Astrocyte of the spinal cord (primary cell): Measurements from ENCODE around the gene RLBP1.

Experiments used
- DNase-seq: peaks from one replicate; pipeline ENCODE4 v3.0.0; 2011; ENCODE audit warnings: low read depth, low spot score
- H3K4me3 ChIP-seq: 2 replicates; pipeline ENCODE4 v1.5.1; 2011; ENCODE audit warnings: low read depth, mild to moderate bottlenecking, low read length, moderate library complexity
- in situ Hi-C: cut with HindIII; loops from 2 replicates; pipeline ENCODE4 v1.10.0; 2017; ENCODE audit warnings: low sequenced_read_pairs
- TF ChIP-seq, protein P1 (sequence below): IDR thresholded peaks from 2 replicates; pipeline ENCODE4 v1.5.1; 2012; ENCODE audit warnings: low read depth, mild to moderate bottlenecking, low read length, inconsistent platforms

Gene RLBP1

DNA sequence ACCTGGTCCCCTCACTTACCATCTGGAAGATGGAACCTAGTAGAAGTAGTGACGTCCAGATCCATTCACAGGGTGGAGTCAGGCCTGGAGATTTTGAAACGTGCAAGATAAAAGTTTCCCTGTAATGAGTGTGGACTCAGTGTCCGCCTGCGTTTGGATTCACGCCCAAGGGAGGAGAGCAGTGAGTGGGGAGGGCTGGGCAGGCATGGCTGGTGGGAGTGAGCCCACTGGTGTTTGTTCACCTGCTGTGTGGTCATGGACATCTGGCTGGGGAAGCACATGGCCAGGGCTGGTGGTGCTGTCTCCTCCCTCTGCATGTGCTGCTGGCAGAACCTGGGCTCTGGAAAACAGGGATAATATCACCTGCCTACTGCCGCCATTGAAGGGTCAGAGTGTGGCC lies 37.0 kb downstream of the RLBP1 start:
- DNase-seq: no peak
- in situ Hi-C loops: no loop called here
- TF ChIP-seq, protein P1, sequence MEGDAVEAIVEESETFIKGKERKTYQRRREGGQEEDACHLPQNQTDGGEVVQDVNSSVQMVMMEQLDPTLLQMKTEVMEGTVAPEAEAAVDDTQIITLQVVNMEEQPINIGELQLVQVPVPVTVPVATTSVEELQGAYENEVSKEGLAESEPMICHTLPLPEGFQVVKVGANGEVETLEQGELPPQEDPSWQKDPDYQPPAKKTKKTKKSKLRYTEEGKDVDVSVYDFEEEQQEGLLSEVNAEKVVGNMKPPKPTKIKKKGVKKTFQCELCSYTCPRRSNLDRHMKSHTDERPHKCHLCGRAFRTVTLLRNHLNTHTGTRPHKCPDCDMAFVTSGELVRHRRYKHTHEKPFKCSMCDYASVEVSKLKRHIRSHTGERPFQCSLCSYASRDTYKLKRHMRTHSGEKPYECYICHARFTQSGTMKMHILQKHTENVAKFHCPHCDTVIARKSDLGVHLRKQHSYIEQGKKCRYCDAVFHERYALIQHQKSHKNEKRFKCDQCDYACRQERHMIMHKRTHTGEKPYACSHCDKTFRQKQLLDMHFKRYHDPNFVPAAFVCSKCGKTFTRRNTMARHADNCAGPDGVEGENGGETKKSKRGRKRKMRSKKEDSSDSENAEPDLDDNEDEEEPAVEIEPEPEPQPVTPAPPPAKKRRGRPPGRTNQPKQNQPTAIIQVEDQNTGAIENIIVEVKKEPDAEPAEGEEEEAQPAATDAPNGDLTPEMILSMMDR: no peak
- no peak overlapping the region for H3K4me3 ChIP-seq

DNA sequence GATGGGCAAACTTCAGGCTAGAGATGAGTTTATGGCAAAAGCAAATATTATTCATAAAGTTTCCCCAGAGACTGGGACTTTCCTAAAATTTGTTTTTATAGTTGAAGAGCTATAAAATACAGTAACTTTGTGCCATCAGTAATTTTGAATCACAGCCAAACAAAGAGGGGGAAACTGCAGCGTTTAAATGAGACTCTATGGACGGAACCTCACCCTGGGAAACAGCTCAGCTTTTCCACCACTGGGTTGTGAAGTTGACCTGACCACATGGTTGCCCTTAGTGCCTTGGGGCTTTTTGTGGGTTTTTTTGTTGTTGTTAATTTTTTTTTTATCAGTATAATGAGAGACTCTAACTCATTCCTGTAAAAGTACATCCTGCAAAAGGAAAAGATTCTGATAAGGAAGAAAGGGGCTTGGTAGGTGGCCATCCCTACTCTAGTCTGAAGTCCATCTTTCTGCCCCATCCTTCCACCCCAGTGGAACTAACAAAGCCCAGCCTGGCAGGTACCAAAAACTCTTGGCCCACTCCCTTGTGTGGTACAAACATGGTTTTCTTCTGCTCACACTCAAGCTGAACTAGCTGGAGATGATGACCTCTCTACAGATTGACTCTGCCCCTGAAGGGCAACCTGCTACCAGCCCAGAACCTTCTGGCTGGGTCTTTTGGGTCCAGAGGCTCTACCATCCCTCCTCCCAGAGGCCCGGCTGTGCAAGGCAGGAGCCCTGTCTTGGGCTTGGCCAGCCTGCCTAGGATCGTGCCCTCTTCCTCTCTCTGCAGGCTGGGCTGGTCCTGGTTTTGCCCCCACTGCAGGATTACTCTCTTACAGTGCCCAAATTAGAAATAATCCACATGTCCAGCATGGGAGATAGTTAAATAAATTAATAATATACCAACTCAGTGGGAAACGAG lies 41.2 kb downstream of the RLBP1 start:
- H3K4me3 ChIP-seq: no peak overlapping the region
- TF ChIP-seq, protein P1: no peak
- in situ Hi-C loops: no loop called here
- DNase-seq: peak; percentile 43

DNA sequence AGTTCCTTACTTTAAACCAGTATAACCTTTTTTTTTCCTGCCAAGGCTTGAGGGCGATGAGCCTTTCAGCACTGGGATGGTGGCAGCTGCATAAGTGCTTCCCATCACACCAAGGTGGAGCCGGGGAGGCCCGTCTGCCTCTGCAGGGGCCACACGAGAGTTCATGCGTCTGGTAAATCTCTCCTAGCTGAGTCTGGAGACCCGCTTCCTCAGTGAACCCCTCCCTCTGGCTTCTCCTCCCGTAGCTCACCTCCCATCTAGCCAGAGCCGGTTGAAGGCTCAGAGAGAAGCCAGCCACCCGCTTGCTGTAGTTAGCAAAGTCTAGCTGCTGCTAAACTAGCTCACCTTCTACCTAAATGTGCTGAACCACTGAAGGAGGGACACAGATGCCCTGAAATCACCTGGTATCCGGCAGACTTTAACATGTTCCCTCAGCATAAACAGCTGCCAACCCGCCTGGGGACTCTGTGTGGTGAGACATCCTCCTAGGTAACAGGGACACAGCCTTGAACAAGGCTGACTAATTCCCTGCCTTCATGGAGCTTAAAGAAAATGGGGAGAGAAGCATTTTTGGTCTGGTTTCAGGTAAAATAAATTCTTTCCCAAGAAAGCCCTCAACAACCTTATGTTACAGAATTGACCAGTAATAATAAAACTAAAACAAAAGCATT lies 42.9 kb downstream of the RLBP1 start:
- in situ Hi-C loops: no loop called here
- TF ChIP-seq, protein P1: no peak
- no peak overlapping the region for H3K4me3 ChIP-seq
- no peak for DNase-seq

DNA sequence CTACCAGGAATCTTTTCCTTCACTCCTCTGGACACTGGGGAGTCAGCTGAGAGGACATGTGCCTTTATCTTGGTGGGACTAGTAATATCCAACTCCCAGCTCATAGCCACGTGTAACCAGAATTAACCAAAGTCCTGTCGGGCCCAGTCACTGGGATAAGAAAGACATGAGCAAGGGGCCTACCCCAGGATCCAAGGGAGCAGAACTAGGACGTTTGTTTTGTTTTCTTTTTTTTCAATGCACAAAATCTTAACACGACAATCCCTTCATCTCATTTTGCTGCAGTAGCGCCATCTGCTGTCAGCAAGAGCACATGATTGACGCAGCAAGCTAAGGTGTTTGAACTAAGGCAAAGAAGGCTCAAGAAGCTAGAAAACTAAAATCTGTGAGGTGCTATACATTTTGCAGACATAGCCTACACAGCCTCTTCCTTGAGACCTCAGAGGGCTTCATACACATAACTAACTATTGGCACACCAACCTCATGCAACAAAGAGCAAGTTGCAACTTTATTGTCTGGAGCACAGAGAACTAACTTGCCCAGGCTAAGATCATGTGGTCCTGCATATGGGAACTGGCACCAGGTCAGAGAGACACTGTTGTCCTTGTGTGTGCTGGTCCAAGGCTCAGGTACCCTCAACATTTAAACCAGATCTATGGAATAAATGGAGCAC lies 43.6 kb downstream of the RLBP1 start:
- TF ChIP-seq, protein P1: peak; percentile 90
- H3K4me3 ChIP-seq: no peak overlapping the region
- DNase-seq: peak; percentile 81
- in situ Hi-C loops: no loop called here

DNA sequence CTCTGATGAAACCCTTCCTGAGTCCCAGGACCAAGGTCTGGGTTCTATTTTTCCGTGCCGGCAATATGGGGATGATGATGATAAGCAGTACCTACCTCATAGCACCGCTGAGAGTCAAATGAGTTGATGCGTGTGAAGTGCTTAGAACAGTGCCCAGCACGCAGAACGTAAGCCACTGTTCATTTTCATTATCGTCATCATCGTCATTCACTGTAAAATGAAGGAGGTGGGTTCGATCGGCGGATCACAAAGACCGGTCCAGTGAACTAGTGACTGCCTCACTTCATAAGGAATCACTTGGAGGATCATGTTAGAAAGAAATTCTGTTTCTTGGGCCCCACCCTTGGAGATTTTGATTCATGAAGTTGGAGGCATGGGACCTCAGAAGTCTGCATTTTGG lies 44.3 kb downstream of the RLBP1 start:
- TF ChIP-seq, protein P1: no peak
- no peak overlapping the region for H3K4me3 ChIP-seq
- no peak for DNase-seq
- in situ Hi-C loops: no loop called here

DNA sequence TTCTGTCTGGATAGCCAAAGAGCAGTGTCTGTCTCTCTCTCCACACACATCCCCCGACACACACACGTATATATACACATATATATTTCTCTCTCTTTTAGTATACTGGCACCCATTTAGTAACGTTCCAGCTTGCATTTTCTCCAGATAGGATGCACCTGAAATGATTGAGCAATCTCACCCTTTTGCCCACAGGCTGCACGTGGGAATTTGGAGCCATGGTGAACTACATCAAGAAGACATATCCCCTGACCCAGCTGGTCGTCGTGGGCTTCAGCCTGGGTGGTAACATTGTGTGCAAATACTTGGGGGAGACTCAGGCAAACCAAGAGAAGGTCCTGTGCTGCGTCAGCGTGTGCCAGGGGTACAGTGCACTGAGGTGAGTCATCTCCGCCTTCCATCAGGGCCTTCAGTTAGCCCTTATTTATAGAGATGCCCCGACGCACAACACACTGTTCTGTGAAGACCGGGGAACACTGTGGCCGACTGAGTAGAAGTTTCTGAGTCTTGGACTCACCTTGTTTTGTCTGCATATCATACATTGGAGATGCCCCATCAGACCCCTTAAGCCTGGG lies 45.7 kb downstream of the RLBP1 start:
- TF ChIP-seq, protein P1: no peak
- no peak for DNase-seq
- in situ Hi-C loops: no loop called here
- H3K4me3 ChIP-seq: no peak overlapping the region
